GM21515 (cell line): ENCODE results near the gene PFKFB4.

ENCODE experiments used
- ATAC-seq: cut with Tn5 transposase; IDR thresholded peaks from one replicate; pipeline ENCODE4 v1.9.1; 2021; ENCODE audit not compliant: unreplicated experiment

PFKFB4 gene

GRCh38 chr3:48556796-48557626 lies at the start of gene PFKFB4:
Gene PFKFB4 (minus strand): TSS chr3:48556803. CDS start chr3:48556777, 26 bp downstream.
- ATAC-seq = peak; percentile 81

GRCh38 chr3:48601622-48601994 lies 45.0 kb upstream of the PFKFB4 start:
- ATAC-seq = no peak

GRCh38 chr3:48600711-48601621 lies 44.4 kb upstream of the PFKFB4 start:
- no peak for ATAC-seq

GRCh38 chr3:48599509-48600285 lies 43.1 kb upstream of the PFKFB4 start:
- ATAC-seq = no peak

- no peak for ATAC-seq
Measured at GRCh38 chr3:48599077-48599501, 42.5 kb upstream of the PFKFB4 start.

GRCh38 chr3:48598323-48599076 lies 41.9 kb upstream of the PFKFB4 start:
- ATAC-seq = no peak

GRCh38 chr3:48597408-48597800 lies 40.8 kb upstream of the PFKFB4 start:
- no peak for ATAC-seq

GRCh38 chr3:48596676-48597407 lies 40.2 kb upstream of the PFKFB4 start:
- ATAC-seq = no peak

GRCh38 chr3:48596157-48596556 lies 39.6 kb upstream of the PFKFB4 start:
- no peak for ATAC-seq

GRCh38 chr3:48595526-48596121 lies 39.0 kb upstream of the PFKFB4 start:
- ATAC-seq = no peak

GRCh38 chr3:48595075-48595525 lies 38.5 kb upstream of the PFKFB4 start, which contains the start of gene COL7A1:
Gene COL7A1 (minus strand): TSS chr3:48595329. CDS start chr3:48595159, 170 bp downstream.
- no peak for ATAC-seq

- ATAC-seq = no peak
Measured at GRCh38 chr3:48594417-48595049, 37.9 kb upstream of the PFKFB4 start.

GRCh38 chr3:48593337-48593736 lies 36.7 kb upstream of the PFKFB4 start:
- no peak for ATAC-seq

- no peak for ATAC-seq
Measured at GRCh38 chr3:48592519-48593087, 36.0 kb upstream of the PFKFB4 start.

GRCh38 chr3:48591886-48592518 lies 35.4 kb upstream of the PFKFB4 start:
- no peak for ATAC-seq

GRCh38 chr3:48591436-48591835 lies 34.8 kb upstream of the PFKFB4 start:
- ATAC-seq = no peak

GRCh38 chr3:48588230-48588629 lies 31.6 kb upstream of the PFKFB4 start:
- ATAC-seq = no peak

GRCh38 chr3:48587686-48588085 lies 31.1 kb upstream of the PFKFB4 start:
- ATAC-seq = no peak
